ENCODE data around the gene FGF14.

Gene FGF14

DNA sequence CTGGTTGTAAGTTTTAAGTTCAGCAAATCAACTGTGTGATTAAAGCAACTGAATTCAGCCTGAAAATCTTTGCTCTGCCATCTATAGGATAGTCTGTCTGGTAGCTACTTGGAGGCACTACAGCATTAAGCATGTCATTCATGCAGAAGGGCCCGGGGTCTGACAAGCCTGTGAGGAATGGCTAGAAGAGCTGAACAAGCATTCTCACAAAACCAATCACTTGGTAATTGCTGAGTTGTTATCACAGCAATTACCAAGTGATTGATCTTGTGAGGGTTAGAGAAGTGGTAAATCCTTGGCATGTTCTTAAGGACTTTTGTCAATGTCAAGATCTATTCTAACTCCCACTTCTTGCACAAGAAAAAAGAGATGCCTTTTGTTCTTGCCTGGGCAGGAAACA lies 356.1 kb downstream of the FGF14 start:
- Histone ChIP-seq H3K36me3 (ENCODE audit: control insufficient read depth, insufficient read depth, low read length) (no peaks in the 10 kb centered on the region), H3K4me1 (ENCODE audit: control insufficient read depth, insufficient read depth, low read length, poor library complexity, severe bottlenecking) (no peaks in the 10 kb centered on the region), H3K27me3 (replicated peaks; ENCODE audit: control insufficient read depth, insufficient read depth, low read length, poor library complexity, severe bottlenecking) (no peaks in the 10 kb centered on the region), H3K27ac (ENCODE audit: insufficient read depth, low read length, poor library complexity, severe bottlenecking) (no peak overlapping the region), H3K9me3 (ENCODE audit: control insufficient read depth, low read length) (no peaks in the 10 kb centered on the region), H3K4me3 (ENCODE audit: insufficient read depth, low read depth, low read length, poor library complexity, severe bottlenecking) (no peak overlapping the region)
- no peak for DNase-seq

DNA sequence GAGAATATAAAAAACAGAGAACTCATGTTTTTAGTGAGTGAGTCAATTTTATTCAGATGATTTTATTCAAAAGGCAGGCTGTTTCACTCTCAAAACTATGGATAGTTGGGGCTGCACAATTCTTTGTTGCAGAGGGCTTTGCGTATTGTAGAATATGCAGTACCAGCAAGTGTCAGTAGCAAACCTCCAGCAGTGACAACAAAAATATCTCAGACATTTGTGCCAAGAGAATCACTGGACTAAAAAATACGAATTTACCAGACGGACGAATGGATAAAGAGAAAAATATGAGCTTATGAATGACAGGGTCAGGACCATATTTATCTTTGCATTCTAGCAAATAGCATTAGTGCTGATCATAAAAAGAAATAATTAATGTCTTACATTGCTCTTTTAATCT lies 359.1 kb downstream of the FGF14 start:
- H3K27ac ChIP-seq (ENCODE audit: insufficient read depth, low read length, poor library complexity, severe bottlenecking) = no peak overlapping the region

DNA sequence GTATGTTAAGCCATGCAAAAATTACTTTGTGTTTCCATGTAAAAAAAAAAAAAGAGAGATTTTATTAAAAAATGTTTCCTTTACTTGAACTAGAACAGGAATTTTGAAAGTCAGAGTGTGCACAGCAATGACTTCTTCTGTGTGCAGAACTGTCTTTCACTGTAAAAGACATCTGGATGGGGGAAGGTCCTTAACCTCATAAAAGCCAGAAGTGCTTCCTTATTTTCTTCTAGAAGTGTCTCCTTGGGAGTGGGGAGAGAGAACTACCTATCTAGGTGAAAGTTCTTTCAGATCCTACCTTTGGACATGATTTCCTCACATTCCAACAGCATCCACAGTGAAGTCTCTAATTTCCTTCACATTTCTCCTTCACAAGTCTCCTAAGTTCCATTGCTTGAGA lies 360.3 kb downstream of the FGF14 start:
- H3K9me3 ChIP-seq (ENCODE audit: control insufficient read depth, low read length) = no peaks in the 10 kb centered on the region
- no peaks in the 10 kb centered on the region for H3K36me3 ChIP-seq (ENCODE audit: control insufficient read depth, insufficient read depth, low read length)
- no peaks in the 10 kb centered on the region for H3K4me1 ChIP-seq (ENCODE audit: control insufficient read depth, insufficient read depth, low read length, poor library complexity, severe bottlenecking)
- no peak overlapping the region for H3K27ac ChIP-seq (ENCODE audit: insufficient read depth, low read length, poor library complexity, severe bottlenecking)
- no peak for DNase-seq
- H3K4me3 ChIP-seq (ENCODE audit: insufficient read depth, low read depth, low read length, poor library complexity, severe bottlenecking) = no peak overlapping the region
- no peaks in the 10 kb centered on the region for H3K27me3 ChIP-seq (replicated peaks; ENCODE audit: control insufficient read depth, insufficient read depth, low read length, poor library complexity, severe bottlenecking)

More for the DNA sequence above, 359.1 kb downstream of the FGF14 start:
- no peaks in the 10 kb centered on the region for H3K27me3 ChIP-seq (replicated peaks; ENCODE audit: control insufficient read depth, insufficient read depth, low read length, poor library complexity, severe bottlenecking)
- H3K4me1 ChIP-seq (ENCODE audit: control insufficient read depth, insufficient read depth, low read length, poor library complexity, severe bottlenecking) = no peaks in the 10 kb centered on the region
- no peaks in the 10 kb centered on the region for H3K36me3 ChIP-seq (ENCODE audit: control insufficient read depth, insufficient read depth, low read length)
- no peaks in the 10 kb centered on the region for H3K9me3 ChIP-seq (ENCODE audit: control insufficient read depth, low read length)
- H3K4me3 ChIP-seq (ENCODE audit: insufficient read depth, low read depth, low read length, poor library complexity, severe bottlenecking) = no peak overlapping the region
- no peak for DNase-seq

DNA sequence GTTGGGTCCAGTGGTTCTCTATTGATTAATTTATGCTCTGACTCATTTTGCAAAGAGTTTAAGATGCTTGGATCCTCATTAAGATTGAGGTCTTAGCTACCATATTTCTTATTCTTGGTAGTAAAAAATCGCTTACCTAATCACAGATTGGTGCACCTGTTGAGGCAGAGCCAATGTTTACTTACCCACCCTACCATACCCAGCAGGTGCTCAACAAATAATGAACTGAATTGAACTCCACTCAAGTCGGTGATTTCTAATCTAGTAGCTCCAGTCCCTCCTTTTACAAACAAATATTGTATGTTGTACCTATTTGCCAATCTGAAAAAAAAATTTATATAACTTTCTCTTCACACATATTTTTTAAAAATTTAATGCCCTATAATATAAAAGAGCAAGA lies 361.0 kb downstream of the FGF14 start:
- Histone ChIP-seq H3K4me3 (ENCODE audit: insufficient read depth, low read depth, low read length, poor library complexity, severe bottlenecking) (no peak overlapping the region), H3K36me3 (ENCODE audit: control insufficient read depth, insufficient read depth, low read length) (no peaks in the 10 kb centered on the region), H3K27ac (ENCODE audit: insufficient read depth, low read length, poor library complexity, severe bottlenecking) (no peak overlapping the region), H3K4me1 (ENCODE audit: control insufficient read depth, insufficient read depth, low read length, poor library complexity, severe bottlenecking) (no peaks in the 10 kb centered on the region), H3K9me3 (ENCODE audit: control insufficient read depth, low read length) (no peaks in the 10 kb centered on the region), H3K27me3 (replicated peaks; ENCODE audit: control insufficient read depth, insufficient read depth, low read length, poor library complexity, severe bottlenecking) (no peaks in the 10 kb centered on the region)
- DNase-seq = no peak

DNA sequence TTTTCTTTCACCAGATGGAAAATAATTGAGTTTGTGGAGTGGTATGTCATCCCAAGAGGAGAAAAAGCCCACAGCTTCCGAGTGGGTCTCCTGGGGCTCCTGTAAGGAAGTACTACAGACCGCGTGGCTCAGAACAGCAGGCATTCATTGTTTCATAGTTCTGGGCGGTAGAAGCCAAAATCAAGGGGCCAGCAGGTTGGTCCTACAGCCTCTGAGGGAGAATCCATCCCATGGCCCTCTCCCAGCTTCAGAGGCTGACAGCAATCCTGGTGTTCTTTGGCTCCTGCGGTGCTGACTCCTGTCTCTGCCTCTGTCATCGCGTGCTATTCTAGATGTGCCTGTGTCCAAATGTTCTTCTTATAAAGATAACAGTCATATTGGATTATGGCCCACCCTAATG lies 362.6 kb downstream of the FGF14 start:
- H3K27me3 ChIP-seq (replicated peaks; ENCODE audit: control insufficient read depth, insufficient read depth, low read length, poor library complexity, severe bottlenecking) = no peaks in the 10 kb centered on the region
- no peaks in the 10 kb centered on the region for H3K4me1 ChIP-seq (ENCODE audit: control insufficient read depth, insufficient read depth, low read length, poor library complexity, severe bottlenecking)
- no peaks in the 10 kb centered on the region for H3K36me3 ChIP-seq (ENCODE audit: control insufficient read depth, insufficient read depth, low read length)
- DNase-seq = no peak
- H3K9me3 ChIP-seq (ENCODE audit: control insufficient read depth, low read length) = no peaks in the 10 kb centered on the region
- no peak overlapping the region for H3K27ac ChIP-seq (ENCODE audit: insufficient read depth, low read length, poor library complexity, severe bottlenecking)
- no peak overlapping the region for H3K4me3 ChIP-seq (ENCODE audit: insufficient read depth, low read depth, low read length, poor library complexity, severe bottlenecking)

DNA sequence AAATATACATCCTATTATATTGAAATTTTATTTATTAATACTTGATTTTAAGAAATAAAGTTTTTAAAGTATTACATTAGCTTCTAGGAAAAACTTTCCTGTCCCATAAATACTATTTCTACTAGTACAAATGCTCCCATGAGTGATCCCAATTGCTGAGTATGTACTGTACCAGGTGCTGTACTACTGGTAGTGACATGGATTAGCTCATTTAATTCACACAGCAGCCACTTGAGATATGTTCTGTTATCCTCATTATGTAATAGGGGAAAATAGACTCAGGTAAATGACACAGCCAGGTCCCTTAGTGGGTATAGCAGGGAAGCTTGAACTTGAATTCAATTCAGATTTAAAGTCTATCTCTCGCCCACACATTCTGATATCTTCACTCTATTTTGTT lies 363.1 kb downstream of the FGF14 start:
- no peak for DNase-seq
- Histone ChIP-seq H3K27ac (ENCODE audit: insufficient read depth, low read length, poor library complexity, severe bottlenecking) (no peak overlapping the region), H3K36me3 (ENCODE audit: control insufficient read depth, insufficient read depth, low read length) (no peaks in the 10 kb centered on the region), H3K27me3 (replicated peaks; ENCODE audit: control insufficient read depth, insufficient read depth, low read length, poor library complexity, severe bottlenecking) (no peaks in the 10 kb centered on the region), H3K4me1 (ENCODE audit: control insufficient read depth, insufficient read depth, low read length, poor library complexity, severe bottlenecking) (no peaks in the 10 kb centered on the region), H3K4me3 (ENCODE audit: insufficient read depth, low read depth, low read length, poor library complexity, severe bottlenecking) (no peak overlapping the region), H3K9me3 (ENCODE audit: control insufficient read depth, low read length) (no peaks in the 10 kb centered on the region)

DNA sequence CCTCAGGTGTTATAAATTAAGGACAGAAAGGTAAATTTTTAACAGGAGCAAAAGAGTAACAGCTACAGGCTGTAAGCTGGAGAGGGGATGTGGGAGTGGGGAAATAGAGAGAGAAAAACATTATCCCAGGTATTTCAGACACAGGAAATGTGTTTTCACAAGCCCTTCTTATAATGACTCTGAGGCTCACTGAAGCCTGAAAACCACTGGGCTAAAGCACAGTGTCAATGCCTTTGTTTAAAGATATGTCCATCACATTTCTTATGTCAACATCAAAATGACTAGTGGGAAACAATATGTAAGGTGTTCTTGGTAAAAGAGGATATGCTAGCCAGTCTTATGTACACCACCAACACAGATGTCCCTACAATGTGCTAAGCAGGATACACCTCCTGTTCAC lies 365.9 kb downstream of the FGF14 start:
- no peaks in the 10 kb centered on the region for H3K4me1 ChIP-seq (ENCODE audit: control insufficient read depth, insufficient read depth, low read length, poor library complexity, severe bottlenecking)
- no peak overlapping the region for H3K4me3 ChIP-seq (ENCODE audit: insufficient read depth, low read depth, low read length, poor library complexity, severe bottlenecking)
- no peak for DNase-seq
- H3K27ac ChIP-seq (ENCODE audit: insufficient read depth, low read length, poor library complexity, severe bottlenecking) = no peak overlapping the region
- H3K27me3 ChIP-seq (replicated peaks; ENCODE audit: control insufficient read depth, insufficient read depth, low read length, poor library complexity, severe bottlenecking) = no peaks in the 10 kb centered on the region
- H3K9me3 ChIP-seq (ENCODE audit: control insufficient read depth, low read length) = no peaks in the 10 kb centered on the region
- no peaks in the 10 kb centered on the region for H3K36me3 ChIP-seq (ENCODE audit: control insufficient read depth, insufficient read depth, low read length)

DNA sequence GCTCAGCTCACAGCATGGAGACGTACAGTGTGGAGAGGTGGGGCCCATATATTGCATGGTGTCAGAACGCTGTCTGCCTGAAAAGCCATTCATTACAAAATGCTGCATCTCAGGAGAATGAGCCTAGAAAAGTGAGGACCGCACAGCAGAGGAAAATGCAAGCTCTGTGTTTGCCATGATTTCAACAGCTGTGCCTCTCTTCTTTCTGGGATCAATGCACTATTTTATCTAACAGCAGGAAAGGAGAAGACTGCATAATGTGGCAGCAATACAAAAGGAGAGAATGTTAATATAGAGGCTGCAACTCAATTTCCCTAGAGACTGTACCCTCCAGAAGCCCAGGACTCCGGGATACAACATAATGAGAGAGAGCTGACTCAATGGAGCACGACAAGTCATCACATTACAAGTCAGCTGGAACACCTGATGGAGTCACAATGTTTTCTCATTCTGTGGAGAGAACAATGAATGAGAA lies 368.0 kb downstream of the FGF14 start:
- Histone ChIP-seq H3K4me1 (ENCODE audit: control insufficient read depth, insufficient read depth, low read length, poor library complexity, severe bottlenecking) (no peaks in the 10 kb centered on the region), H3K9me3 (ENCODE audit: control insufficient read depth, low read length) (no peaks in the 10 kb centered on the region), H3K27ac (ENCODE audit: insufficient read depth, low read length, poor library complexity, severe bottlenecking) (no peak overlapping the region), H3K36me3 (ENCODE audit: control insufficient read depth, insufficient read depth, low read length) (no peaks in the 10 kb centered on the region), H3K4me3 (ENCODE audit: insufficient read depth, low read depth, low read length, poor library complexity, severe bottlenecking) (no peak overlapping the region), H3K27me3 (replicated peaks; ENCODE audit: control insufficient read depth, insufficient read depth, low read length, poor library complexity, severe bottlenecking) (no peaks in the 10 kb centered on the region)
- DNase-seq = no peak

DNA sequence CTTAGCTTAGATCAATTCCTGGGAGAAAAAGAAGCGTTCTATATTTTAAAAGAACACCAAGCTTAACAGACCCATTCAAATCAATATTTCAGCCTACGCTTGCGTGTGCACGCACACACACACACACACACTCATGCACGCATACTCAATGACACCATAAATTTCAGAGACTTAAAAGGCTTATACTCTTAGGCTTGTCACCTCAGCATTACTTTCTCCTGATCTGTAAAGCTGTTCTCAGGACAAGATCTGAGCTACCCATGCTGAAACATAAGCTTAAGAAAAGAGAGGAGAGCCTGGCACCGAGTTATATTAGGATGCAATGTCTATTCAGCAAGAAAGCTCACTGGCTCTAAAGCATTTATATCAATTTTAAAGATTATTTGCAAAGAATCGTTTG lies 368.5 kb downstream of the FGF14 start:
- no peaks in the 10 kb centered on the region for H3K36me3 ChIP-seq (ENCODE audit: control insufficient read depth, insufficient read depth, low read length)
- H3K9me3 ChIP-seq (ENCODE audit: control insufficient read depth, low read length) = peaks cover under 1% of the 10 kb centered on the region
- H3K4me1 ChIP-seq (ENCODE audit: control insufficient read depth, insufficient read depth, low read length, poor library complexity, severe bottlenecking) = no peaks in the 10 kb centered on the region
- no peak for DNase-seq
- no peak overlapping the region for H3K4me3 ChIP-seq (ENCODE audit: insufficient read depth, low read depth, low read length, poor library complexity, severe bottlenecking)
- H3K27me3 ChIP-seq (replicated peaks; ENCODE audit: control insufficient read depth, insufficient read depth, low read length, poor library complexity, severe bottlenecking) = no peaks in the 10 kb centered on the region
- H3K27ac ChIP-seq (ENCODE audit: insufficient read depth, low read length, poor library complexity, severe bottlenecking) = no peak overlapping the region

DNA sequence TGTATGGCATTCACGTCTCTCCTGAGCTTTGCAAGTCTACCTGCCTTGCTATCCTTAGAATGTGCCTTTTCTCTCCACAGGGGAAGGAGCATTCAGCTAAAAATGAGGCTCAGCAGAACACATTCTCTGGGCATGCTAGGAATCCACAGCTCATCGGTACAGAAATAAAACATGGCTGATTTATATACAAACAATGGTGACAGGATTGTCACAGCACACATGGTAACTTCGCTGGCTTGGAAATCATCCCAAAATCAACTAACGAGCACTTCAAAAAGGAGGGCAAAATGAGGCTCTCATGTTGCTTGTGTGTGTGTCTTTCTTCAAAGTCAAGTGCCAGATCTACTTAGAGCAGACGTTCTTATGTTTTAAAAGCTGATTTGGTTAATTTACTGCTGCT lies 373.0 kb downstream of the FGF14 start:
- H3K9me3 ChIP-seq (ENCODE audit: control insufficient read depth, low read length) = peaks cover 3% of the 10 kb centered on the region
- no peaks in the 10 kb centered on the region for H3K27me3 ChIP-seq (replicated peaks; ENCODE audit: control insufficient read depth, insufficient read depth, low read length, poor library complexity, severe bottlenecking)
- no peak for DNase-seq
- no peak overlapping the region for H3K4me3 ChIP-seq (ENCODE audit: insufficient read depth, low read depth, low read length, poor library complexity, severe bottlenecking)
- H3K36me3 ChIP-seq (ENCODE audit: control insufficient read depth, insufficient read depth, low read length) = no peaks in the 10 kb centered on the region
- H3K4me1 ChIP-seq (ENCODE audit: control insufficient read depth, insufficient read depth, low read length, poor library complexity, severe bottlenecking) = no peaks in the 10 kb centered on the region
- no peak overlapping the region for H3K27ac ChIP-seq (ENCODE audit: insufficient read depth, low read length, poor library complexity, severe bottlenecking)

DNA sequence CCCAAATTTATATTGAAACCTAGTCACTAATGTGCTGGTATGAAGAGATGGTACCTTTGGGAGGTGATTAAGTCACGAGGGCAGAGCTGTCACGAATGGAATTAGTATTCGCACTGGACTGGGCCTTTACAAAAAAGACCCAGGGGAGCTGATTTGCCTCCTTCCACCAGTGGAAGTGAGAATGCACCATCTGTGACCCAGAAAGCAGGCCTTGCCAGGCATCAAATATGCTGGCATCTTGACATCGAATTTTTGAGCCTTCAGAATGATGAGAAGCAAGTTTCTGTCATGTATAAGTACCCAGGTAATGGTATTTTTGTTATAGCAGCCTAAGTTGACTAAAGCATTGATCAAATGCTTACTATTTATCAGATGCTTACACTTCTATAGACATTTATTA lies 373.6 kb downstream of the FGF14 start:
- Histone ChIP-seq H3K27me3 (replicated peaks; ENCODE audit: control insufficient read depth, insufficient read depth, low read length, poor library complexity, severe bottlenecking) (no peaks in the 10 kb centered on the region), H3K27ac (ENCODE audit: insufficient read depth, low read length, poor library complexity, severe bottlenecking) (no peak overlapping the region), H3K4me3 (ENCODE audit: insufficient read depth, low read depth, low read length, poor library complexity, severe bottlenecking) (no peak overlapping the region), H3K36me3 (ENCODE audit: control insufficient read depth, insufficient read depth, low read length) (no peaks in the 10 kb centered on the region), H3K9me3 (ENCODE audit: control insufficient read depth, low read length) (peaks cover 3% of the 10 kb centered on the region), H3K4me1 (ENCODE audit: control insufficient read depth, insufficient read depth, low read length, poor library complexity, severe bottlenecking) (no peaks in the 10 kb centered on the region)
- no peak for DNase-seq

Data from effector memory CD4-positive, alpha-beta T cell (primary cell).